SK-N-SH (cell line): ENCODE data around the gene CDKN1B.

ENCODE experiments used
- CHD2 ChIP-seq: fragments of 150-350 bp; IDR thresholded peaks from 2 replicates; pipeline ENCODE4 v1.6.1; 2018; ENCODE audit warnings: low read length; ENCODE audit not compliant: partially characterized antibody
- EP300 ChIP-seq, 2 experiments: IDR thresholded peaks; 2 replicates each; pipeline versions ENCODE4 v1.4.0 to v1.6.1; 2012; ENCODE audit warnings: borderline replicate concordance in 1 of 2, low read depth in 1 of 2, low read length in 1 of 2
- FOXJ3 ChIP-seq: sonication (generic); formaldehyde crosslinking; IDR thresholded peaks from 2 replicates; pipeline ENCODE4 v1.5.1; 2020; ENCODE audit warnings: mild to moderate bottlenecking, missing genetic modification reagents
- IRF3 ChIP-seq: fragments of 150-350 bp; IDR thresholded peaks from 2 replicates; pipeline ENCODE4 v1.6.1; 2016; ENCODE audit warnings: mild to moderate bottlenecking, low read depth, low read length
- PBX3 ChIP-seq: IDR thresholded peaks from 2 replicates; pipeline ENCODE4; 2012
- POLR2AphosphoS5 ChIP-seq: IDR thresholded peaks from 2 replicates; pipeline ENCODE4 v1.6.1; 2012; ENCODE audit warnings: low read depth, low read length
- REST ChIP-seq: IDR thresholded peaks from 2 replicates; pipeline ENCODE4 v1.6.1; 2012; ENCODE audit warnings: mild to moderate bottlenecking, low read depth, low read length, moderate library complexity
- SMC3 ChIP-seq: IDR thresholded peaks from 2 replicates; pipeline ENCODE4 v1.6.1; 2012; ENCODE audit warnings: low read depth, low read length, improper control_type of control experiment
- USF1 ChIP-seq: IDR thresholded peaks from 2 replicates; pipeline ENCODE4 v1.4.0; 2012; ENCODE audit warnings: low read depth, borderline replicate concordance
- YY1 ChIP-seq: IDR thresholded peaks from 2 replicates; pipeline ENCODE4 v1.4.0; 2012; ENCODE audit warnings: low read depth, mild to moderate bottlenecking
- TF ChIP-seq, protein P1 (sequence below): fragments of 150-350 bp; IDR thresholded peaks from 2 replicates; pipeline ENCODE4 v1.6.1; 2017; ENCODE audit warnings: antibody characterized with exemption, low read length, low read depth, borderline replicate concordance
- TF ChIP-seq, protein P2 (sequence below): fragments of 200-600 bp; sonication (generic); IDR thresholded peaks from 2 replicates; pipeline ENCODE4 v1.6.1; 2017; ENCODE audit warnings: antibody characterized with exemption, mild to moderate bottlenecking, moderate library complexity

- TF ChIP-seq PBX3 (no peak), REST (no peak), CHD2 (no peak), SMC3 (no peak), EP300 (IDR thresholded peaks at IDR 0.05; ENCODE audit: borderline replicate concordance in 1 of 2, low read depth in 1 of 2, low read length in 1 of 2) (no peak), YY1 (no peak), IRF3 (no peak), USF1 (no peak), FOXJ3 (CRISPR knock-in tag) (no peak), POLR2AphosphoS5 (no peak)
- TF ChIP-seq, protein P1, sequence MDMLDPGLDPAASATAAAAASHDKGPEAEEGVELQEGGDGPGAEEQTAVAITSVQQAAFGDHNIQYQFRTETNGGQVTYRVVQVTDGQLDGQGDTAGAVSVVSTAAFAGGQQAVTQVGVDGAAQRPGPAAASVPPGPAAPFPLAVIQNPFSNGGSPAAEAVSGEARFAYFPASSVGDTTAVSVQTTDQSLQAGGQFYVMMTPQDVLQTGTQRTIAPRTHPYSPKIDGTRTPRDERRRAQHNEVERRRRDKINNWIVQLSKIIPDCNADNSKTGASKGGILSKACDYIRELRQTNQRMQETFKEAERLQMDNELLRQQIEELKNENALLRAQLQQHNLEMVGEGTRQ: no peak
- TF ChIP-seq, protein P2, sequence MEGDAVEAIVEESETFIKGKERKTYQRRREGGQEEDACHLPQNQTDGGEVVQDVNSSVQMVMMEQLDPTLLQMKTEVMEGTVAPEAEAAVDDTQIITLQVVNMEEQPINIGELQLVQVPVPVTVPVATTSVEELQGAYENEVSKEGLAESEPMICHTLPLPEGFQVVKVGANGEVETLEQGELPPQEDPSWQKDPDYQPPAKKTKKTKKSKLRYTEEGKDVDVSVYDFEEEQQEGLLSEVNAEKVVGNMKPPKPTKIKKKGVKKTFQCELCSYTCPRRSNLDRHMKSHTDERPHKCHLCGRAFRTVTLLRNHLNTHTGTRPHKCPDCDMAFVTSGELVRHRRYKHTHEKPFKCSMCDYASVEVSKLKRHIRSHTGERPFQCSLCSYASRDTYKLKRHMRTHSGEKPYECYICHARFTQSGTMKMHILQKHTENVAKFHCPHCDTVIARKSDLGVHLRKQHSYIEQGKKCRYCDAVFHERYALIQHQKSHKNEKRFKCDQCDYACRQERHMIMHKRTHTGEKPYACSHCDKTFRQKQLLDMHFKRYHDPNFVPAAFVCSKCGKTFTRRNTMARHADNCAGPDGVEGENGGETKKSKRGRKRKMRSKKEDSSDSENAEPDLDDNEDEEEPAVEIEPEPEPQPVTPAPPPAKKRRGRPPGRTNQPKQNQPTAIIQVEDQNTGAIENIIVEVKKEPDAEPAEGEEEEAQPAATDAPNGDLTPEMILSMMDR: no peak
These were observed 17.4 kb downstream of the CDKN1B start for GRCh38 chr12:12734561-12735071.
